Measurements from ENCODE around the gene KCNQ1. TPM values are rescaled to one million over a fixed set of nuclear protein-coding genes. Genes with fewer than 3 reads are reported as not detected.
"Not testable (repeated sequence)": the region's sequence is repeated elsewhere in the genome, so short reads cannot be mapped to it uniquely, and the experiment has no call there.

KCNQ1 gene
- total RNA-seq, 1 experiment from 2014 or later: 2.5 TPM

DNA sequence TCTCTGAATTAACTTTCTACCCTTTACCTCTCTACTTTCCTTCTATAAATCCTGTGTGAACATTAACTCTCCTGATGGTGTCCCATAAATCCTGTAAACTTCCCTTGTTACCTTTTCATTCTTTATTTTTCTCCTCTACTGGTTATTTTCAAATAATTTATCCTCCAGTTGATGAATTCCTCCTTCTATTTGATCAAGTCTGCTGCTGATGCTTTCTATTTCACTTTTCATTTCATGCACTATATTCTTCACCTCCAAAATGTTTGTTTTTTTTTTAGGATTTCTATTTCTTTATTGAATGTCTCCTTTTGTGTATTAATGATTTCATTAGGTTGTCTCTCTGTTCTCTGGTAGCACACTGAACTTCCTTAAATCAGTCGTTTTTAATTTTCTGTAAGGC, 186.4 kb downstream of the KCNQ1 start (continued):
- no peak for TF ChIP-seq CREB1 (CRISPR knock-in tag; IDR thresholded peaks at IDR 0.05)
- TF ChIP-seq SMAD4 (CRISPR knock-in tag; IDR thresholded peaks at IDR 0.05): no peak
- no peak for TF ChIP-seq ZNF232 (CRISPR knock-in tag; IDR thresholded peaks at IDR 0.05)
- TF ChIP-seq ELF4 (CRISPR knock-in tag; IDR thresholded peaks at IDR 0.05; ENCODE audit: low read depth): no peak
- TF ChIP-seq, protein P1, sequence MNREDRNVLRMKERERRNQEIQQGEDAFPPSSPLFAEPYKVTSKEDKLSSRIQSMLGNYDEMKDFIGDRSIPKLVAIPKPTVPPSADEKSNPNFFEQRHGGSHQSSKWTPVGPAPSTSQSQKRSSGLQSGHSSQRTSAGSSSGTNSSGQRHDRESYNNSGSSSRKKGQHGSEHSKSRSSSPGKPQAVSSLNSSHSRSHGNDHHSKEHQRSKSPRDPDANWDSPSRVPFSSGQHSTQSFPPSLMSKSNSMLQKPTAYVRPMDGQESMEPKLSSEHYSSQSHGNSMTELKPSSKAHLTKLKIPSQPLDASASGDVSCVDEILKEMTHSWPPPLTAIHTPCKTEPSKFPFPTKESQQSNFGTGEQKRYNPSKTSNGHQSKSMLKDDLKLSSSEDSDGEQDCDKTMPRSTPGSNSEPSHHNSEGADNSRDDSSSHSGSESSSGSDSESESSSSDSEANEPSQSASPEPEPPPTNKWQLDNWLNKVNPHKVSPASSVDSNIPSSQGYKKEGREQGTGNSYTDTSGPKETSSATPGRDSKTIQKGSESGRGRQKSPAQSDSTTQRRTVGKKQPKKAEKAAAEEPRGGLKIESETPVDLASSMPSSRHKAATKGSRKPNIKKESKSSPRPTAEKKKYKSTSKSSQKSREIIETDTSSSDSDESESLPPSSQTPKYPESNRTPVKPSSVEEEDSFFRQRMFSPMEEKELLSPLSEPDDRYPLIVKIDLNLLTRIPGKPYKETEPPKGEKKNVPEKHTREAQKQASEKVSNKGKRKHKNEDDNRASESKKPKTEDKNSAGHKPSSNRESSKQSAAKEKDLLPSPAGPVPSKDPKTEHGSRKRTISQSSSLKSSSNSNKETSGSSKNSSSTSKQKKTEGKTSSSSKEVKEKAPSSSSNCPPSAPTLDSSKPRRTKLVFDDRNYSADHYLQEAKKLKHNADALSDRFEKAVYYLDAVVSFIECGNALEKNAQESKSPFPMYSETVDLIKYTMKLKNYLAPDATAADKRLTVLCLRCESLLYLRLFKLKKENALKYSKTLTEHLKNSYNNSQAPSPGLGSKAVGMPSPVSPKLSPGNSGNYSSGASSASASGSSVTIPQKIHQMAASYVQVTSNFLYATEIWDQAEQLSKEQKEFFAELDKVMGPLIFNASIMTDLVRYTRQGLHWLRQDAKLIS (CRISPR knock-in tag; IDR thresholded peaks at IDR 0.05; ENCODE audit: borderline replicate concordance): no peak
- TF ChIP-seq HMGXB4 (CRISPR knock-in tag; IDR thresholded peaks at IDR 0.05): no peak
- no peak for TF ChIP-seq OVOL2 (CRISPR knock-in tag; IDR thresholded peaks at IDR 0.05; ENCODE audit: borderline replicate concordance)
- no peak for TF ChIP-seq TCF7 (CRISPR knock-in tag; IDR thresholded peaks at IDR 0.05; ENCODE audit: low read depth)
- TF ChIP-seq TEAD4 (CRISPR knock-in tag; IDR thresholded peaks at IDR 0.05): no peak
- TF ChIP-seq ZNF425 (CRISPR knock-in tag; conservative IDR thresholded peaks at IDR 0.05): no peak
- TF ChIP-seq CREM (CRISPR knock-in tag; IDR thresholded peaks at IDR 0.05): no peak
- TF ChIP-seq E2F1 (CRISPR knock-in tag; IDR thresholded peaks at IDR 0.05): no peak

- DNase-seq (ENCODE audit: low spot score); H3K4me3 Mint-ChIP-seq; POLR2A ChIA-PET; CTCF ChIA-PET; H3K27ac Mint-ChIP-seq; H3K4me1 Mint-ChIP-seq; ATAC-seq: not testable (repeated sequence)
- Mint-ChIP-seq H3K36me3 (peaks cover 89% of the 10 kb centered on the region), H3K27me3 (ENCODE audit: low read depth) (peaks cover 100% of the 10 kb centered on the region; the same call in 1 of the 2 replicates), H3K9me3 (peaks cover 86% of the 10 kb centered on the region)
Observed at GRCh38 chr11:2639763-2640162, 195.0 kb downstream of the KCNQ1 start.

DNA sequence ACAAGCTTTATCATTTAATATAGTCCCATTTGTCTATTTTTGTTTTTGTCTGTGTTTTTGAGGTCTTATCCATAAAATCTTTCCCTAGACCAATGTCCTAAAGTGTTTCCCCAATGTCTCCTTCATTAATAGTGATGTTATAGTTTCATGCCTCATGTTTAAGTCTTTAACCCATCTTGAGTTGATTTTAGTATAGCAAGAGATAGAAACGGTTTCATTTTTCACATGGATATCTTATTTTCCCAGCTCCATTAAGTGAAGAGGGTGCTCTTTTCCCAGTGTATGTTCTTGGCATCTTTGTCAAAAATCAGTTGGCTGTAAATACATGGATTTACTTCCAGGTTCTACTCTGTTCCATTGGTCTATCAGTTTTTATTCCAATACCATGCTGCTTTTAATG, 196.8 kb downstream of the KCNQ1 start:
- Mint-ChIP-seq H3K27ac (no peak overlapping the region), H3K27me3 (ENCODE audit: low read depth) (peaks cover 100% of the 10 kb centered on the region; the same call in 1 of the 2 replicates), H3K9me3 (peaks cover 91% of the 10 kb centered on the region), H3K4me3 (no peak overlapping the region), H3K36me3 (peaks cover 94% of the 10 kb centered on the region), H3K4me1 (no peaks in the 10 kb centered on the region)
- POLR2A ChIA-PET: no interaction called here
- CTCF ChIA-PET: no interaction called here
- ATAC-seq: no peak
- DNase-seq (ENCODE audit: low spot score): no peak
- TF ChIP-seq, protein P1 (CRISPR knock-in tag; IDR thresholded peaks at IDR 0.05; ENCODE audit: borderline replicate concordance): no peak
- no peak for TF ChIP-seq E2F5 (CRISPR knock-in tag; IDR thresholded peaks at IDR 0.05)
- no peak for TF ChIP-seq NR2C2 (CRISPR knock-in tag; IDR thresholded peaks at IDR 0.05)
- no peak for TF ChIP-seq ESRRA (CRISPR knock-in tag; IDR thresholded peaks at IDR 0.05; ENCODE audit: borderline replicate concordance)
- no peak for TF ChIP-seq GRHL2 (CRISPR knock-in tag; IDR thresholded peaks at IDR 0.05; ENCODE audit: insufficient replicate concordance, severe bottlenecking)
- no peak for TF ChIP-seq ZNF317 (CRISPR knock-in tag; IDR thresholded peaks at IDR 0.05; ENCODE audit: borderline replicate concordance, low read depth)
- TF ChIP-seq, protein P2, sequence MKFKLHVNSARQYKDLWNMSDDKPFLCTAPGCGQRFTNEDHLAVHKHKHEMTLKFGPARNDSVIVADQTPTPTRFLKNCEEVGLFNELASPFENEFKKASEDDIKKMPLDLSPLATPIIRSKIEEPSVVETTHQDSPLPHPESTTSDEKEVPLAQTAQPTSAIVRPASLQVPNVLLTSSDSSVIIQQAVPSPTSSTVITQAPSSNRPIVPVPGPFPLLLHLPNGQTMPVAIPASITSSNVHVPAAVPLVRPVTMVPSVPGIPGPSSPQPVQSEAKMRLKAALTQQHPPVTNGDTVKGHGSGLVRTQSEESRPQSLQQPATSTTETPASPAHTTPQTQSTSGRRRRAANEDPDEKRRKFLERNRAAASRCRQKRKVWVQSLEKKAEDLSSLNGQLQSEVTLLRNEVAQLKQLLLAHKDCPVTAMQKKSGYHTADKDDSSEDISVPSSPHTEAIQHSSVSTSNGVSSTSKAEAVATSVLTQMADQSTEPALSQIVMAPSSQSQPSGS (CRISPR knock-in tag; IDR thresholded peaks at IDR 0.05; ENCODE audit: borderline replicate concordance, low read depth): no peak

All from WTC11 (cell line).